Esophagus squamous epithelium (tissue), 4 donors: ENCODE data around the gene ATRAID.
"Not testable (repeated sequence)": the region's sequence is repeated elsewhere in the genome, so short reads cannot be mapped to it uniquely, and the experiment has no call there.

Source experiments
- CTCF ChIP-seq, 6 experiments: fragments of 450-650 bp in 4 of 6; fragments of 200-600 bp in 2 of 6; sonication (generic) in 2 of 6; IDR thresholded peaks; one replicate each; pipeline ENCODE4 v1.5.1; 2016 to 2019; ENCODE audit warnings: antibody characterized with exemption in 6 of 6, mild to moderate bottlenecking in 4 of 6, moderate library complexity in 4 of 6
- POLR2A ChIP-seq, 4 donors: fragments of 450-650 bp; IDR thresholded peaks; one replicate each; pipeline ENCODE4 v1.6.1; 2017; ENCODE audit warnings: antibody characterized with exemption in 4 of 4, mild to moderate bottlenecking in 4 of 4, moderate library complexity in 3 of 4

DNA sequence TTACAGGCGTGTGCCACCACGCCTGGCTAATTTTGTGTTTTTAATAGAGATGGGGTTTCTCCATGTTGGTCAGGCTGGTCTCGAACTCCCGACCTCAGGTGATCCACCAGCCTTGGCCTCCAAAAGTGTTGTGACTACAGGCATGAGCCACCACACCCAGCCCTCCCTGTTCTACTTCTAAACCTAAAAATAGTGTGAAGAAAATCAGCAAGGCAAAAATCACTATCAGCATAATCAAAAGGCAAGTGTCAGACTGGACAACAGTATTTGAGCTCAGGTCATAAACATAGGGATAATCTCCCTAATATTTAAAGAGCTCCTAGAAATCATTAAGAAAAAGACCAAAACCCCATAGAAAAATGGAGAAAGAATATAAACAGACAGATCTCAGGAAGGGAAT is 36.1 kb upstream of the ATRAID start:
- TF ChIP-seq CTCF, POLR2A (IDR thresholded peaks at IDR 0.05): not testable (repeated sequence)
